GM21390 (cell line): ENCODE results near the gene CRYBG1.

Experiments
- ATAC-seq: cut with Tn5 transposase; IDR thresholded peaks from one replicate; pipeline ENCODE4 v1.9.1; 2021; ENCODE audit not compliant: unreplicated experiment

Gene CRYBG1, protein sequence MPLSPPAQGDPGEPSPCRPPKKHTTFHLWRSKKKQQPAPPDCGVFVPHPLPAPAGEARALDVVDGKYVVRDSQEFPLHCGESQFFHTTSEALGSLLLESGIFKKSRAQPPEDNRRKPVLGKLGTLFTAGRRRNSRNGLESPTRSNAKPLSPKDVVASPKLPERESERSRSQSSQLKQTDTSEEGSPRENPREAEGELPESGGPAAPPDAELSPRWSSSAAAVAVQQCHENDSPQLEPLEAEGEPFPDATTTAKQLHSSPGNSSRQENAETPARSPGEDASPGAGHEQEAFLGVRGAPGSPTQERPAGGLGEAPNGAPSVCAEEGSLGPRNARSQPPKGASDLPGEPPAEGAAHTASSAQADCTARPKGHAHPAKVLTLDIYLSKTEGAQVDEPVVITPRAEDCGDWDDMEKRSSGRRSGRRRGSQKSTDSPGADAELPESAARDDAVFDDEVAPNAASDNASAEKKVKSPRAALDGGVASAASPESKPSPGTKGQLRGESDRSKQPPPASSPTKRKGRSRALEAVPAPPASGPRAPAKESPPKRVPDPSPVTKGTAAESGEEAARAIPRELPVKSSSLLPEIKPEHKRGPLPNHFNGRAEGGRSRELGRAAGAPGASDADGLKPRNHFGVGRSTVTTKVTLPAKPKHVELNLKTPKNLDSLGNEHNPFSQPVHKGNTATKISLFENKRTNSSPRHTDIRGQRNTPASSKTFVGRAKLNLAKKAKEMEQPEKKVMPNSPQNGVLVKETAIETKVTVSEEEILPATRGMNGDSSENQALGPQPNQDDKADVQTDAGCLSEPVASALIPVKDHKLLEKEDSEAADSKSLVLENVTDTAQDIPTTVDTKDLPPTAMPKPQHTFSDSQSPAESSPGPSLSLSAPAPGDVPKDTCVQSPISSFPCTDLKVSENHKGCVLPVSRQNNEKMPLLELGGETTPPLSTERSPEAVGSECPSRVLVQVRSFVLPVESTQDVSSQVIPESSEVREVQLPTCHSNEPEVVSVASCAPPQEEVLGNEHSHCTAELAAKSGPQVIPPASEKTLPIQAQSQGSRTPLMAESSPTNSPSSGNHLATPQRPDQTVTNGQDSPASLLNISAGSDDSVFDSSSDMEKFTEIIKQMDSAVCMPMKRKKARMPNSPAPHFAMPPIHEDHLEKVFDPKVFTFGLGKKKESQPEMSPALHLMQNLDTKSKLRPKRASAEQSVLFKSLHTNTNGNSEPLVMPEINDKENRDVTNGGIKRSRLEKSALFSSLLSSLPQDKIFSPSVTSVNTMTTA (N-terminal part only)

DNA sequence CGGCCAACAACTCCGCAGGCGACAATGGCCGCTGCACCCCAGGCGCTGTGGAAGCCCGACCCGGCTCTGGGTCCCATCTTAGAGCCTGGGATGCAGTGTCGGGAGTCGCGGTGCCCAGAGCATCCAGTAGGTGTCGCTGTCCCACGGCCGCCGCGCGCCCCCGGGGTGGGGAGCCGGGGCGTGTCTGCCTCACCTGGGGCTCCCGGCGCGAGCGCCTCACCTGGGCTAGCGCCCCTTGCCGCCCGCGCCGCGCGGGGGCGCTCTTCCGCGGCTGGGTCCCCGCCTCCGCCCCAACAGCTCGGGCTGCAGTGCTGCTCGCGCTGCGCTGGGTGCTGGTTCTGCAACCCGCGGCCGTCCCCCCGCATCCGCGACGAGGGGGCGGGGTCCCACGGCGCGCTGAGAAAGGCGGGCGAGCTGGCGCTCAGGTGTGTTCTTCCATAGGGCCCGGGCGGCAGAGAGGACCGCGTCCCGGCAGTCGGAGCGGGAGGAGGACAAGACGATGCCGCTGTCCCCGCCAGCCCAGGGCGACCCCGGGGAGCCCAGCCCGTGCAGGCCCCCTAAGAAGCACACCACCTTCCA lies at the start of gene CRYBG1:
TSS of gene CRYBG1 (plus strand) at position 308 of the 579 bp plus-strand sequence. CDS start at position 500, 192 bp downstream.
- ATAC-seq, result no peak

DNA sequence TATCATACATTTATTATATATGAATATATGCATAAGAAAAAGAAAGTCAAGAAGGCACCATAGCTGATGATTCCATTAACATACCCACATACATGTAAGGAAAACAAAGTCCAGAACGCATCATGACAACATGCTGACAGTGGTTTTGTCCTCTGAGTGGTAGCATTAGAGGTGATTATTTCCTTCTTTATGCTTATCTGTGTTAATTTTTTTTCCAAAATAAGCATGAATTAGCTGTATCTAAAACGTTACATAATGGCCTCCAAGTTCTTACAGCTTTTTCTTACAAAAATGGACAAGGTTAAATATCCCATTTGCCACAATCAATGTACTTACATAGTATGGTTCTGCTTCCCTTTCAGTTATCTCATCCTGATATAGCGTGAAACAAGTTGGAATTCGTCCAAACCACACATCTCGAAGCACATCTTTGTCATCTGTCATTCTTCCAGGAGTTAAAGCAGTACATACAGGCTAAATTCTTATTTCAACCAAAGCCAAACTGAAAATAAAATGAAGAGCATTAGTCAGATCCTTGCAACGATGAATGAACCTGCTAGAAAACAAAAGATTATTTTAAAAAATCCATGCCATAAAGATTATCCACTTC lies 44.6 kb upstream of the CRYBG1 start:
- ATAC-seq, result no peak

DNA sequence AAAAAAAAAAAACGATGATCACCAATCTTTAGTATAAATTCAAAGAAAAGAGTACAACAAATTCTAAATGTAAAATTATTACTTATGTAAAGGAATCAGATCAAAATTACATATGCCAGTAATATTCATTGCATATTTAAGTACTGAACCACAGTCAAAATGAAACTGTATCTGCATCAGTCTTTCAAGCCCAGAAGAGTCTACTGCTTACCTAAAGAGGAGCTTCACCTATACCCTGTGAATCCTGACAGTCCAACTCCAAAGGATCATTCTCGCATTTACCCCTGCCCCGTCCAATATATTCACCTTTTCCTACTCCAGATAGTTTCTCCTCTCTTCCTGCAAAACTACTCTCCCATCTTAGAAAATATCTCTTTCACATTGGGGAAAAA lies 44.1 kb upstream of the CRYBG1 start:
- no peak for ATAC-seq

DNA sequence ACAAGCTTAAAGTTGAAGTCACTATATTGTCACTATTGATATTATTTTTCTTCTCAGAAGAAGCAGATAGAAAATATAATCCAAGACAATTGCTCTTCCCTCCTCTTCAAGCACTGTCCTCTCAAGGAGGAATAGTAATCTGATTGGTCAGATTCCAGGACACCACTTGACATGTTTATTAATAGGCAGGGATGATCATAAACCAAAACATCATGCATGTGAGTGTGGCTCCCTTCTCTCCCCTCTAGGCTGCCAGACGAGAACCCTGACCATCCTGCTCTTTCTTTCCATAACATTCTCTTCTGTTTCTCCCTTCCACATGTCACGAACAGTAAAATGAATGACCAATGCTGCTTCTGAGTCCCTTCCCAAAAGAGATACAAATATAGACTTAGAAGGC lies 42.5 kb upstream of the CRYBG1 start:
- ATAC-seq, result no peak

DNA sequence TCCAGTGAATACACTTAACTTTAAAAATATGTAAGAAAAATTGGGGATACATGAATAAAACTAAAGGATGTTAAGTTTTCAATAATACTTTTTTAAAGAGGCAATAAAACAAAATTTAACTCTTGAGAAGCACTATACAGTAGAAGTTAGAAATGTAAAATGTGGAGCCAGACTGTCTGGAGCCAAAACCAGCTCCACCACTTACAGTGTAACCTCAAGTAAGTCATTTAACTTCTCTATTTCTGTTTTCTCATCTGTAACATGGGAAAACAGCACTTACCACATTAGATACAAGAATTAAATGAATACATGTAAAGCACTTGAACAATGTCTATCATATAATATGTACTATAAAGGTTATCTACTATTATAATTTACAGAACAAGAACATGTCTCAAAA lies 41.7 kb upstream of the CRYBG1 start:
- ATAC-seq, result no peak

DNA sequence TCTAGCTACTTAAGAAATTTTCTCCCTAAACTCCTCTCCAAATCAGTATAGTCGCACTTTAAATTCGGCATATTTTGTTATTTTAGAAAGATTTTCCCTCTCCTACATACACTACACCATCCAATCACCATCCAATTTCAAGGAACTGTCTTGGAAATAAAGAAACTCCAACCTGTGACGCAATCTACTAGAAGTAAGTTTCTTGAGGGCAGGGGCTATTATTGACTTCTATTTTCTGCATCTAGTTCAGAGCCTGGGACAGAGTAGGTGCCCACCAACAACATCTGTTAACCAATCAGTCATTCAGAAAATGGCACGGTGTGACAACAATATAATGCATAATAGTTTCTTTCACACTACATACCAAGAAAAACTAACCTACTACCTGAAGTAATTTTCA lies 38.6 kb upstream of the CRYBG1 start:
- no peak for ATAC-seq

DNA sequence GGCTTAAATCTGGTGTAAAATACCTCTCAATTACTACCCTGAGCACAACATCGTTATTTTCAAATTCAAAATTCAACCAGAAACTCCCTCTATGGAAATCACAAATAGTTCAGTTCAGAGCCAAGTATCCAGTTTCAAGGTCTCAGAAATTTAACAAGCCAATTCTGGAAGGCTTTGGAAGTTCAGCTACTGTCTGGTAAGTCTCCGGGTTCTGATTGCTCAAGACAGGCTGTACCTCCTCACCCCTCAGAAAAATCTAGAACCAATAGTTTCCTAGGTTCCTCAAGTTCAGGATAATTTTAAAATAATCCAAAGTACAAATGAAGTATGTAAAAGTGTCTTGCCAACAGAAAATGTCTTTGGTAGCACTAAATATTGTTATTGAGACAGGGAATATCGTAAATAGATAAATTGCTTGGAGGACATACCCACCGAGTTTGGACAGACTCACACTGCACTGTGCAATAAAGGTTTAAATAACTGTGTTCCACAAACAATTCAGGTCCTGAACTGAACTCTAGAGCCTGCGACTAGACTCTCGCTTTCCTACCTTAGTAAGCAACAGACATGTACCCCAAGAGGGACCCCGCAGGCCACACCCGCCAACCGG lies 35.7 kb upstream of the CRYBG1 start:
- no peak for ATAC-seq

DNA sequence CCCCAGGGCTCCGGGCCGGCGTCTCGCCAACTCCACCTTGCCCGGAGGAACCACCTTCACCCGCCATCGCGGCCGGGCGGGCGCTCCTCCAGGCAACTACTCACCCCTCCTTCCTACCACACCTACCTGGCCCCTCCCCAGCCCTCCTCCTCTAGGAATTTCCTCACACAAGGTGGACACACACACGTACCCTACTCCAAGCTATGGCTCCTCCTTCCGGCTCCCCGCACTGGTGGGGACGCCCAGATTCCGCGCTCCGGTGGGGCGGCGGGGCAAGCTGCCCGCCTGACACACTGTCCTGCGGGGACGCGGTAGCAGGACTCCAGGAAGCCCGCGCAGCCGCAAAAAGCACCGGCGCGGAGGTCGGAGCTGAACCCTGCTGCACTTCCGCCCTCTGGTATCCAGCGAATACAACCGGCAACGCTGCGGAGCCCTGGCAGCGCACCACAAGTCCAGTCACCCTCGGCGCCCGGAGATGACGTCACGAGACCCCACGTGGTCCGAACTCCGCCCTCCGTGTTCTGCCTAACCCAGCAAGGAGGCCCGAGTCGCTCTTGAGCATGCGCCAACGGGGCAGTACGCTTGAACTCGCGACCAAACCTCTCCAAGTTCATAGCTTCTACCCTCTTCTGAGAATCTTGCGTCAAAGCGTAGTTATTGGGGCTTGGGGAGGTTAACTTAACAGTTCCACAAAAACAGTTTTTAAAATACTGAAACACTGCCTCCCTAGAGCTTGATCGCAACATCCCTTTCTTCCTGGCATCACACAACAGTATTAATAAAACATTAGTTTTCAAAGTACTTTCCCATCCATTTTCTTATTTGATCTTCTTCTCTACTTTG lies 35.0 kb upstream of the CRYBG1 start, which contains the start of gene ATG5:
TSS of gene ATG5 (minus strand) at position 425 of the 843 bp plus-strand sequence. CDS start 9,552 bp downstream, outside the sequence.
- peak; percentile 96 for ATAC-seq

DNA sequence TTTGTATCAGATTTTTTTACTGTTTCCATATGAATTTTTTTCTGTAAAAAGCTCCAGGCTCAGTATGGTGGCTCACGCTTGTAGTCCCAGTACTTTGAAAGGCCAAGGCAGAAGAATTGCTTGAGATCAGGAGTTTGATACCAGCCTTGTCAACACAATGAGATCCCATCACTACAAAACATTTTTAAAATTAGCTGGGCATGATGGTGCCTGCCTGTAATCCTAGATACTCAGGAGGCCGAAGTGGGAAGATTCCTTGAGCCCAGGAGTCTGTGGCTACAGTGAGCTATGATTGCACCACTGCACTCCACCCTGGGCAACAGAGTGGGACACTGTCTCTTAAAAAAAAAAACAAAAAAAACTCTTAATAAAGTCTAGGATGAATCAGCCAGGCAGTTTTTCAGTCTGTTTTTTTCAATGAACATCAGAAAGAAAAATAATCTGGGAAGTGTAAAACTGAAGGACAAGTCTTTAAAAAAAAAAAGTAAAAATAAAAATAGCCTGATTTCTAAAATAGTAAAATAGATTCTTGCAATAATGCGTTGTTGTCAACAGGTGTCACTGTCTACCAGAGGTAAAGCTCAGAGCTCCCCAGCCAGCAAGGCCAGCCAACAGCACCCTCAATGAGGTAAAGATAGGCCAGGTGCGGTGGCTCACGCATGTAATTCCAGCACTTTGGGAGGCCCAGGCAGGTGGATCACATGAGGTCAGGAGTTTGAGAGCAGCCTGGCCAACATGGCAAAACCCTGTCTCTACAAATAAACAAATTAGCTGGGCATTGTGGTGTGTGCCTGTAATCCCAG lies 25.7 kb upstream of the CRYBG1 start:
- no peak for ATAC-seq

DNA sequence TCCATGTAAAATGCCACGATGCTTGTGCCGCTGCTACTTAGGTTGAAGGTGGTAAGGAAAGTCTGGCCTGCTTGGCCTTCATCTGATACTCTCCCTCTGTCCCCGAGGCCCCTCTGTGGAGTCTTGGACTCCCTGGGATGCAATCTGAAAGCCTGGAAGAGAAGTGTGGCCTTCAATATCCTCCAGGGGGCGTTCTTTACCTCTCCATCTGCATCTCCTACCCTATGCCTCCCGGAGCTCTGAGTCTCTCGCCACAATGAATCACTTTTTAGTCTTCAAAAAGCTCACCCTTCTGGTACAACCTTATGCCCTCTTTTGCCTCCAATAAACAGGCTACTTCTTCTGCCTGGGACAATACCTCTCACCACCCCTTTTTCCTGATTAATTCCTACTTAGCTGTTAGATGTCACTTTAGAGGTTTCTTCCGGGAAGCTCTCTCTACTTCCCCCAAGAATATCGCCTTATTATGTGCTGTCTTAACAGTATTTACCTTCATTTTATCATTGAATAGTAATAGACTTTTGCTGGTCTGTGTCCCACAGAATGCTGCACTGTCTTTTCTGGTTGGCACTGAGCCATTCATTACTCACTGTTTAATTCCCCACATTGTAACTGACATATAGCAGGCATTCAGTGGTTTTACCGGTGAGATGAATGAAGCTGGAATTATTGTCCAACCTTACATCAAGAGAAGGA lies 21.0 kb upstream of the CRYBG1 start:
- no peak for ATAC-seq

DNA sequence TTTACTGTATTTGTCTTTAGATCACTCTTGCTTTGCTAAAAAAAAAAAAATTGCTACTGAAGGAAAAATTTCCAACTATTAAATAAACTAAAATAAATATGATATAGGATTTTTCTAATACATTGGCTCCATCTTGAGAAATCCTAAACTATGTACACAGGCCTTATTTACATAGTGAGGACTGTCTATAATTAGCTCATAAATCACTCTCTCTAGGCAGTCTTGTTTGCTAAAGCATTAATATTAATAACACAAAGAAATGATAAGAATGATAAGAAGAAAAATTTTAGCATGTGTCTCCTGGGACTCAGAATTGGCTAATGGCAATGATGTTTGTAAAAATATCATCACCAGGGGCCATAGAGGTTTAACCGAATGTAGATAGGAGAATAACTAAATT lies 13.3 kb upstream of the CRYBG1 start:
- ATAC-seq, result no peak

DNA sequence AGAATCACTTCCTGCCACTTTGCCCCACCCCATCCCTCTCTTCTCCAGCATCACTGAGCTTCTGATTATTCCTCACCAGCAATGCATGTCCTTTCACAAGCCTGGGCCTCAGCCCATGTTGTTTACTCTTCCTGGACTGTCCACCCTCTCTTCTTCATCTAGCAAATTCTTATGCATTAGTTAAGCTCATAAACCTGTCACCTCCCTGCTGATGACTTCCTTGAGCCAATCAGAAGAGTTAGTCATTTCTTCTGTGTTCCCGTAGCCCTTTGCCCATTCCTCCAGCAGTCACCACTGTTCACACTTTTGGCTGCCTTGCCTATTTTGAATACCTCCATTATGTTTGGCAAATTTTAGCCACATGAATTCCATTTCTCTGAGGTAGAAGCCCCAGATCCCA lies 4.1 kb upstream of the CRYBG1 start:
- no peak for ATAC-seq

DNA sequence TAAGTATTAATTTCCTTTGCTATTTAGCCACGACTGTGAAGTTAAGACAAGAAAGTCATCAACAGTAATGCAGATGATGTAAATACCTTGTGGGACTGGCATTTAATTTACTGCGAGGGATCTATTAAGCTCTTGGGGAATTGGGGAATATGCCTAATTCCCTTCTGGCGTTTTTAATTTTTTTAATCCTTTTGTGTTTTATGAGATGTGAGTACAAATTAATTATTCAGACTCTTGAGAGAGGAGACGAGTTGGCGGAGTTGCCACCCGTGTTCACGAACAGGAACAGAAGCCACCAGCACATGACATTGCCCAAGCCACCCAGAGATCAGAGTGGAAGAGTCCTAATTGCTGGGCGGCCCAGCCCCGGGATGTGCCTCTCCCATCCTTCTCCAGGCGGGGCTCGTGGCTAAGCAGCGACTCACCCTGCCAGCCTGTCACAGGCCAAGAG lies 533 bp upstream of the CRYBG1 start:
- ATAC-seq, result no peak

DNA sequence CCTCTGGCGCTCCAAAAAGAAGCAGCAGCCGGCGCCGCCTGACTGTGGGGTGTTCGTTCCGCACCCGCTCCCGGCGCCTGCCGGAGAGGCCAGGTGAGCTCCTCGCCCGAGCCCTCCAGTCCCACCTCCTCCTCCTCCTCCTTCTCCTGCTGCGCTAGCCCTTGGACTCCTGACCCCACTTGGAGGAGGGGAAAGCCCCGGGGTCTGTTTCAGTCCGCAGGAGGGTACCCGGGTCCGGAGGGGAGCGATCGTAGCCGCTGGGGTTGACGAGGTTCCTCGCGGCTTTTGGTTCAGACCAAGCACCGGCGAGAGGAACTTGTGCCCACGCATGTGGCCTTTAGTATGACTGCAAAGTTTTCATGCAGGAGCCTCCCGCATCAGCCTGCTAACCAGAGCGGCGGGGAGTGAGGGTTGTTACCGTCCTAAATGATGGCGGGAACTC lies 493 bp downstream of the CRYBG1 start:
- ATAC-seq, result no peak

DNA sequence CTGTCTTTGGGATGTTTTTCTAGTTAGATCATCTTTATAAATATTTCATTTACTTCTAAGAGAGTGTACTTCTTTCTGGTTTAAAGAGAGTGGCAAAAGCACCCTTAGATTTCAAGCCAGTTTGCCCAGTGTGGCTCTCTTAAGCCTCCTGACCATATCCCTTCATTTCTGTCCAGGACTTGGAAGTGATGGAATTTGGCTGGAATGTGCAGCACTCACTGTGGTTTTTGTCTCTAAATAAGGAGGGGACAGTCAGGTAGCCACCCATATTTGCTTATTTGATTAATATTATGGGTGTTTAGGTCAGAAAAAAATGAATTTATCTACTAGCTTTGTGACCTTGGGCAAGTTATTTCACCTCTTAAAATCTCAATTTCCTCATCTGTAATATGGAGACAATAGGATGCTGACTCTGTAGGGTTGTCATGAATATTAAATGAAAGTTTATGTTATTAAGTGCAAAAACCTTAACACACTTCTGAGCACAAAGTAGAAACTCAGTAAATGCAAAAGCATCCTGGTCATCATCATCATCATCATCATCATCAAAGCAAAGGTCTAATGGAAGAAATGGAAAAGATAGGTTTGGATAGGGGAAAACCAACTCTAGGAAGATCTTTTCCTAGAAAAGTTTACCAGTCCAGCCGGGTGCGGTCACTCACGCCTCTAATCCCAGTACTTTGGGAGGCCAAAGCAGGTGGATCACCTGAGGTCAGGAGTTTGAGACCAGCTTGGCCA lies 3.1 kb downstream of the CRYBG1 start:
- no peak for ATAC-seq

DNA sequence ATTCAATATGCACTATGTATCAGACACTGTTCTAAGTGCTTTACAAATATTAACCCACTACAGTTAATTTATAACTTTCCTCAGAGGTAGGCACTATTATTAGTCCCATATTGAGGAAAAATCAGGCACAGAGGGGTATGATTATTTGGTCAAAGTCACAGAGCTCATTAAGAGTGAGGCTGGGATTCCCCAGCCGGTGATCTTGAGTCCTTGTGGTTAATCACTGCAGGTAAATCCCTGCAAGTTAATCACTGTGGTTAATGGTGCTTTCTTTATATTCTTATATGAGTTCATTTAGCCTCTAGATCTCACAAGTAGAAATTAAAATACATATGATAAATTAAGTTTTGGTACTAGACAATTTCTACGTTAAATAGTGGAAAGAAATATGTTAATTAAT lies 9.2 kb downstream of the CRYBG1 start:
- no peak for ATAC-seq

DNA sequence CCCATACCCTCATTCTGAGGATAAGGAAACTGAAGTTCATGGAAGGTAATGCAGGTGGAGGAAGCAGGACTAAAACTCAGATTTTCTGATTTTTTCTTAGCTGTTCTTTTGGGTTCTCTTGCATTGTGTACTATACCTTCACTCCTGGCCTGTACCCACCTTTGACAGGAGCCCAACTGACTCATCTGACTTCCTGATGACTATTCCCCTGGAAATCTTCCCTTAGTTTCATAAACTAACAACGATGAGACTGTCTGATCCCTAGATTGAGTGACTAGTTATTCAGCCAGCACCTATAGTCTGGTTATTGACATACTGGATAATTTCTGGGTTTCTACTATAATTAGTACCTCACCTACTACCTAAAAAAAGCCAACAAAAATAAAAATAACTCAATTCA lies 10.1 kb downstream of the CRYBG1 start:
- no peak for ATAC-seq
